Thyroid gland (tissue), 4 donors: ENCODE results near the gene PARL. TPM values are rescaled to one million over a fixed set of nuclear protein-coding genes. Genes with fewer than 3 reads are reported as not detected.

Experiments
- DNase-seq, 2 donors: peaks; one replicate each; pipeline ENCODE4 v3.0.0-alpha.2; 2019
- H3K27ac ChIP-seq, 3 donors: fragments of 200-600 bp; sonication (generic); 1 replicate in 2 of 3; 2 replicates in 1 of 3; pipeline ENCODE4 v1.5.1; 2016 to 2019; ENCODE audit warnings: mild to moderate bottlenecking in 1 of 3, moderate library complexity in 1 of 3
- H3K27me3 ChIP-seq: fragments of 200-600 bp; sonication (generic); one replicate; pipeline ENCODE4 v1.5.1; 2019
- H3K36me3 ChIP-seq, 2 donors: fragments of 200-600 bp; sonication (generic); one replicate each; pipeline ENCODE4 v1.5.1; 2016 to 2019
- H3K4me1 ChIP-seq, 2 donors: fragments of 200-600 bp; sonication (generic); one replicate each; pipeline ENCODE4 v1.5.1; 2017 to 2019
- H3K4me3 ChIP-seq, 3 donors: fragments of 200-600 bp; sonication (generic); replicated peaks in 1 of 3; 1 replicate in 2 of 3; 2 replicates in 1 of 3; pipeline ENCODE4 v1.5.1; 2016; ENCODE audit warnings: mild to moderate bottlenecking in 1 of 3
- H3K9me3 ChIP-seq: fragments of 200-600 bp; sonication (generic); one replicate; pipeline ENCODE4 v1.5.1; 2017
- POLR2A ChIP-seq, 2 donors: fragments of 450-650 bp; IDR thresholded peaks; one replicate each; pipeline ENCODE4 v1.6.1; 2017; ENCODE audit warnings: antibody characterized with exemption in 2 of 2, mild to moderate bottlenecking in 2 of 2, moderate library complexity in 1 of 2
- WGBS, 2 donors: methylation state at CpG; one replicate each; pipeline ENCODE4 v1.1.5; 2017; 5-methylcytosine and 5-hydroxymethylcytosine counted together
- intact Hi-C: fragments of 100-400 bp; cut with DNase I; formaldehyde crosslinking; loops from one replicate; pipeline ENCODE4 v1.15.1; 2023
- total RNA-seq, 4 donors: library from RNA; depleted of rRNA; stranded (reverse); fragments of >200 nt; gene quantifications; one replicate each; pipeline ENCODE4 v1.2.3, GENCODE V29; 2016
- TF ChIP-seq, protein P1 (sequence below), 6 experiments: fragments of 200-600 bp in 3 of 6; fragments of 450-650 bp in 3 of 6; sonication (generic) in 3 of 6; IDR thresholded peaks; one replicate each; pipeline ENCODE4 v1.5.1; 2016 to 2019; ENCODE audit warnings: antibody characterized with exemption in 6 of 6, mild to moderate bottlenecking in 2 of 6, inconsistent platforms in 1 of 6, moderate library complexity in 1 of 6

The PARL gene
- 10 to 100 TPM; 33.8 to 52.0 (median 42.6) TPM for total RNA-seq

- WGBS, 2 donors: 0 to 1% methylated on average over 48 to 56 of the region's 63 CpGs
- H3K27ac ChIP-seq: peak within 1 kb of the TSS in 2 of 3 donors; percentile 59 to 62
- peaks cover 16 to 19% of the 10 kb centered on the region in 2 donors for H3K4me1 ChIP-seq
- peak; percentile 96 to 97 for DNase-seq
- no peaks in the 10 kb centered on the region for H3K9me3 ChIP-seq
- TF ChIP-seq, protein P1, sequence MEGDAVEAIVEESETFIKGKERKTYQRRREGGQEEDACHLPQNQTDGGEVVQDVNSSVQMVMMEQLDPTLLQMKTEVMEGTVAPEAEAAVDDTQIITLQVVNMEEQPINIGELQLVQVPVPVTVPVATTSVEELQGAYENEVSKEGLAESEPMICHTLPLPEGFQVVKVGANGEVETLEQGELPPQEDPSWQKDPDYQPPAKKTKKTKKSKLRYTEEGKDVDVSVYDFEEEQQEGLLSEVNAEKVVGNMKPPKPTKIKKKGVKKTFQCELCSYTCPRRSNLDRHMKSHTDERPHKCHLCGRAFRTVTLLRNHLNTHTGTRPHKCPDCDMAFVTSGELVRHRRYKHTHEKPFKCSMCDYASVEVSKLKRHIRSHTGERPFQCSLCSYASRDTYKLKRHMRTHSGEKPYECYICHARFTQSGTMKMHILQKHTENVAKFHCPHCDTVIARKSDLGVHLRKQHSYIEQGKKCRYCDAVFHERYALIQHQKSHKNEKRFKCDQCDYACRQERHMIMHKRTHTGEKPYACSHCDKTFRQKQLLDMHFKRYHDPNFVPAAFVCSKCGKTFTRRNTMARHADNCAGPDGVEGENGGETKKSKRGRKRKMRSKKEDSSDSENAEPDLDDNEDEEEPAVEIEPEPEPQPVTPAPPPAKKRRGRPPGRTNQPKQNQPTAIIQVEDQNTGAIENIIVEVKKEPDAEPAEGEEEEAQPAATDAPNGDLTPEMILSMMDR (IDR thresholded peaks at IDR 0.05): peak; percentile 72 to 98 (median 90)
- TF ChIP-seq POLR2A (IDR thresholded peaks at IDR 0.05): peak in 1 of 2 donors; percentile 66
- intact Hi-C loops: loop anchor here (10.0 kb wide), 1 partner anchor 410 kb away; no protein-coding TSS in a partner anchor
- H3K27me3 ChIP-seq: no peaks in the 10 kb centered on the region
- H3K4me3 ChIP-seq: peak within 1 kb of the TSS; percentile 57 to 99 (median 79)
- H3K36me3 ChIP-seq: no peaks in the 10 kb centered on the region
Observed at GRCh38 chr3:183884427-183885296, at the start of gene PARL. Gene PARL, minus strand, starts transcription at chr3:183884880. Its CDS starts 34 bp downstream, at chr3:183884846.

- intact Hi-C loops: no loop called here
- Histone ChIP-seq H3K27ac (no peak overlapping the region), H3K4me1 (no peaks in the 10 kb centered on the region), H3K4me3 (no peak overlapping the region), H3K27me3 (no peaks in the 10 kb centered on the region), H3K9me3 (no peaks in the 10 kb centered on the region), H3K36me3 (peaks cover 4 to 7% of the 10 kb centered on the region in 2 donors)
- DNase-seq: no peak
- whole genome bisulfite sequencing, 2 donors: 79 to 85% methylated on average over 3 of the region's 3 CpGs
- TF ChIP-seq, protein P1 (IDR thresholded peaks at IDR 0.05): no peak
- no peak for TF ChIP-seq POLR2A (IDR thresholded peaks at IDR 0.05)
Observed at GRCh38 chr3:183933160-183933559, 48.5 kb upstream of the PARL start.

DNA sequence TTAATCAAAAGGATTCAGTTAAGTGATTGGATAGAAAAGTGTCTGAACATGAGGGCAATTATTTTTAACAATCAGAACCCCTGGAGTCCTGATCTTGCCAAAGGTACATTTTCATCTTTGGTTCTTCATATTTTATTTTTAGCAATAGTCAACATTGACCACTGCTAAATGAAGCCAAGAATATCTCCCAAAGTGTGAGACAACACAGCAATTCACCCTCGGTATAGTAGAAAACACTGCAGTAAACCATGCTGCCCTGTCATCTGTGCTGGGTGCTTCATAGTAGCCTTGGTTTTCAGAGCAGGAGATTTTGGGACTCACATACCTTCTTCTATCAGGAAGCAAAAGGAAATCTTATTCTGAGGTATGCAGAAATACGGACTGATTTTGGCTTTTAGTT is 47.2 kb upstream of the PARL start:
- no peaks in the 10 kb centered on the region for H3K27me3 ChIP-seq

DNA sequence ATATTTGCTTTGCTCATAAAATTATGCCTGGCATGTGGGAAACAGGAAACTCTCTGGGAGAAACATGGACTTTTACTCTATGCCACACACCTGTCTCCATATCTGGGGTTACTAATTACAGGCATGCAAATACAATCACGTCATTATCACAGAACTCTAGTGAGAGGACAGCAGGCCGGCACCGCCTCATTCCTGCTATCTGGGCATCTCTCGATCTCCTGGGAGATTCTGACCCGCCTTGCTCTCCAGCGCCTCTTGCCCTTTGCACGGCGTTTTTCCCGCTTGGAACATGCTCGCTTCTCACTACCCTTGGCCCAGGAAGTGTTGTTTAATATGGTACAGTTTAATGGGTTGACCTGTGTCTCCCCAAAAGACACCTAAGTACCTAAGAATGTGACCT is 45.4 kb upstream of the PARL start:
- H3K27ac ChIP-seq: no peak overlapping the region
- intact Hi-C loops: no loop called here
- WGBS, 2 donors: 96% methylated on average over 10 of the region's 10 CpGs
- TF ChIP-seq, protein P1 (IDR thresholded peaks at IDR 0.05): no peak
- TF ChIP-seq POLR2A (IDR thresholded peaks at IDR 0.05): no peak
- no peak for DNase-seq
- H3K4me3 ChIP-seq: no peak overlapping the region
- no peaks in the 10 kb centered on the region for H3K27me3 ChIP-seq
- no peaks in the 10 kb centered on the region for H3K9me3 ChIP-seq
- no peaks in the 10 kb centered on the region for H3K4me1 ChIP-seq
- peaks cover 0 to 8% of the 10 kb centered on the region in 2 donors for H3K36me3 ChIP-seq

More for the DNA sequence above, 47.2 kb upstream of the PARL start:
- Histone ChIP-seq H3K9me3 (no peaks in the 10 kb centered on the region), H3K36me3 (peaks cover 0 to 4% of the 10 kb centered on the region in 2 donors), H3K4me3 (no peak overlapping the region), H3K27ac (no peak overlapping the region), H3K4me1 (no peaks in the 10 kb centered on the region)
- WGBS, 2 donors: 92 to 94% methylated on average over 2 of the region's 2 CpGs
- TF ChIP-seq, protein P1 (IDR thresholded peaks at IDR 0.05): no peak
- no peak for TF ChIP-seq POLR2A (IDR thresholded peaks at IDR 0.05)
- no peak for DNase-seq
- intact Hi-C loops: no loop called here

DNA sequence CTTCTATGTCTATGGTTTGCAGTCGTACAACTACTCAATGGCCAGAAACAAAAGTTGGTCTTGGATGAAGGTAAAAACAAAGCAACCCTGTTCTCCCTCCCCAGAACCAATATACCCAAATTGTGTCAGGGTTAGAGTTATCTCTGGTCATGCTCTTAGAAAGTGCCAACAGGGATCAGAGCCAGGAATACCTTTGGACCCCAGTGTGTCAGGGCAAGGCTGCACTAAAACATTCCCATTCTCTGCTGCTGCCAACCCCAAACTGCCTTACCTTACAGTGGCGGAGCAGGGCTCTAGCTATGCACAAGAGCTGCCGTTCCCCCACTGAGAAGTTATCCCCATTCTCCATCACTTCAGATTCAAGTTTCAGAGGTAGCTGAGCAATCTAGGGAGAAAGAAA is 42.4 kb upstream of the PARL start:
- Histone ChIP-seq H3K4me1 (no peaks in the 10 kb centered on the region), H3K4me3 (no peak overlapping the region), H3K9me3 (no peaks in the 10 kb centered on the region), H3K36me3 (peaks cover 0 to 16% of the 10 kb centered on the region in 2 donors), H3K27me3 (no peaks in the 10 kb centered on the region), H3K27ac (no peak overlapping the region)
- 92 to 98% methylated on average over 3 of the region's 3 CpGs for WGBS, 2 donors
- intact Hi-C loops: no loop called here
- DNase-seq: no peak
- TF ChIP-seq, protein P1 (IDR thresholded peaks at IDR 0.05): no peak
- no peak for TF ChIP-seq POLR2A (IDR thresholded peaks at IDR 0.05)
